Measurements from ENCODE around the gene FAM222B. TPM values are rescaled to one million over a fixed set of nuclear protein-coding genes. Genes with fewer than 3 reads are reported as not detected.

The FAM222B gene
- total RNA-seq, 1 experiment from 2014 or later, result 94.6 TPM

GRCh38 chr17:28880572-28880945 is 38.0 kb upstream of the FAM222B start:
- Mint-ChIP-seq H3K27me3 (ENCODE audit: low read depth) (peaks cover 1% of the 10 kb centered on the region), H3K4me1 (peaks cover 10% of the 10 kb centered on the region; the same call in 1 of the 2 replicates), H3K36me3 (peaks cover 36% of the 10 kb centered on the region), H3K27ac (no peak overlapping the region), H3K9me3 (peaks cover 4% of the 10 kb centered on the region), H3K4me3 (no peak overlapping the region)
- CTCF ChIA-PET, result interaction anchor here (1.7 kb wide), 1 partner anchor 130 kb away, joined by 20 read pairs; no protein-coding TSS in a partner anchor
- TF ChIP-seq MXD4 (CRISPR knock-in tag; IDR thresholded peaks at IDR 0.05; ENCODE audit: borderline replicate concordance), result no peak
- no peak for TF ChIP-seq SMAD3 (CRISPR knock-in tag; IDR thresholded peaks at IDR 0.05; ENCODE audit: borderline replicate concordance)
- TF ChIP-seq, protein P1, sequence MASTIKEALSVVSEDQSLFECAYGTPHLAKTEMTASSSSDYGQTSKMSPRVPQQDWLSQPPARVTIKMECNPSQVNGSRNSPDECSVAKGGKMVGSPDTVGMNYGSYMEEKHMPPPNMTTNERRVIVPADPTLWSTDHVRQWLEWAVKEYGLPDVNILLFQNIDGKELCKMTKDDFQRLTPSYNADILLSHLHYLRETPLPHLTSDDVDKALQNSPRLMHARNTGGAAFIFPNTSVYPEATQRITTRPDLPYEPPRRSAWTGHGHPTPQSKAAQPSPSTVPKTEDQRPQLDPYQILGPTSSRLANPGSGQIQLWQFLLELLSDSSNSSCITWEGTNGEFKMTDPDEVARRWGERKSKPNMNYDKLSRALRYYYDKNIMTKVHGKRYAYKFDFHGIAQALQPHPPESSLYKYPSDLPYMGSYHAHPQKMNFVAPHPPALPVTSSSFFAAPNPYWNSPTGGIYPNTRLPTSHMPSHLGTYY (CRISPR knock-in tag; IDR thresholded peaks at IDR 0.05), result no peak
- TF ChIP-seq, protein P2, sequence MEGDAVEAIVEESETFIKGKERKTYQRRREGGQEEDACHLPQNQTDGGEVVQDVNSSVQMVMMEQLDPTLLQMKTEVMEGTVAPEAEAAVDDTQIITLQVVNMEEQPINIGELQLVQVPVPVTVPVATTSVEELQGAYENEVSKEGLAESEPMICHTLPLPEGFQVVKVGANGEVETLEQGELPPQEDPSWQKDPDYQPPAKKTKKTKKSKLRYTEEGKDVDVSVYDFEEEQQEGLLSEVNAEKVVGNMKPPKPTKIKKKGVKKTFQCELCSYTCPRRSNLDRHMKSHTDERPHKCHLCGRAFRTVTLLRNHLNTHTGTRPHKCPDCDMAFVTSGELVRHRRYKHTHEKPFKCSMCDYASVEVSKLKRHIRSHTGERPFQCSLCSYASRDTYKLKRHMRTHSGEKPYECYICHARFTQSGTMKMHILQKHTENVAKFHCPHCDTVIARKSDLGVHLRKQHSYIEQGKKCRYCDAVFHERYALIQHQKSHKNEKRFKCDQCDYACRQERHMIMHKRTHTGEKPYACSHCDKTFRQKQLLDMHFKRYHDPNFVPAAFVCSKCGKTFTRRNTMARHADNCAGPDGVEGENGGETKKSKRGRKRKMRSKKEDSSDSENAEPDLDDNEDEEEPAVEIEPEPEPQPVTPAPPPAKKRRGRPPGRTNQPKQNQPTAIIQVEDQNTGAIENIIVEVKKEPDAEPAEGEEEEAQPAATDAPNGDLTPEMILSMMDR (IDR thresholded peaks at IDR 0.05), result no peak
- TF ChIP-seq, protein P3, sequence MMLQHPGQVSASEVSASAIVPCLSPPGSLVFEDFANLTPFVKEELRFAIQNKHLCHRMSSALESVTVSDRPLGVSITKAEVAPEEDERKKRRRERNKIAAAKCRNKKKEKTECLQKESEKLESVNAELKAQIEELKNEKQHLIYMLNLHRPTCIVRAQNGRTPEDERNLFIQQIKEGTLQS (CRISPR knock-in tag; conservative IDR thresholded peaks at IDR 0.05), result no peak
- TF ChIP-seq IRF2 (CRISPR knock-in tag; IDR thresholded peaks at IDR 0.05; ENCODE audit: borderline replicate concordance, low read depth), result no peak
- TF ChIP-seq ZNF138 (CRISPR knock-in tag; conservative IDR thresholded peaks at IDR 0.05), result no peak
- TF ChIP-seq FOXJ3 (CRISPR knock-in tag; IDR thresholded peaks at IDR 0.05; ENCODE audit: borderline replicate concordance), result no peak
- no peak for TF ChIP-seq ATF2 (CRISPR knock-in tag; IDR thresholded peaks at IDR 0.05; ENCODE audit: borderline replicate concordance, low read depth)
- TF ChIP-seq TP53 (CRISPR knock-in tag; IDR thresholded peaks at IDR 0.05), result no peak
- TF ChIP-seq JAZF1 (CRISPR knock-in tag; IDR thresholded peaks at IDR 0.05), result no peak
- TF ChIP-seq NFE2L1 (CRISPR knock-in tag; IDR thresholded peaks at IDR 0.05), result no peak
- TF ChIP-seq JUN (CRISPR knock-in tag; IDR thresholded peaks at IDR 0.05), result no peak
- no peak for TF ChIP-seq EMX1 (CRISPR knock-in tag; IDR thresholded peaks at IDR 0.05)
- TF ChIP-seq, protein P4, sequence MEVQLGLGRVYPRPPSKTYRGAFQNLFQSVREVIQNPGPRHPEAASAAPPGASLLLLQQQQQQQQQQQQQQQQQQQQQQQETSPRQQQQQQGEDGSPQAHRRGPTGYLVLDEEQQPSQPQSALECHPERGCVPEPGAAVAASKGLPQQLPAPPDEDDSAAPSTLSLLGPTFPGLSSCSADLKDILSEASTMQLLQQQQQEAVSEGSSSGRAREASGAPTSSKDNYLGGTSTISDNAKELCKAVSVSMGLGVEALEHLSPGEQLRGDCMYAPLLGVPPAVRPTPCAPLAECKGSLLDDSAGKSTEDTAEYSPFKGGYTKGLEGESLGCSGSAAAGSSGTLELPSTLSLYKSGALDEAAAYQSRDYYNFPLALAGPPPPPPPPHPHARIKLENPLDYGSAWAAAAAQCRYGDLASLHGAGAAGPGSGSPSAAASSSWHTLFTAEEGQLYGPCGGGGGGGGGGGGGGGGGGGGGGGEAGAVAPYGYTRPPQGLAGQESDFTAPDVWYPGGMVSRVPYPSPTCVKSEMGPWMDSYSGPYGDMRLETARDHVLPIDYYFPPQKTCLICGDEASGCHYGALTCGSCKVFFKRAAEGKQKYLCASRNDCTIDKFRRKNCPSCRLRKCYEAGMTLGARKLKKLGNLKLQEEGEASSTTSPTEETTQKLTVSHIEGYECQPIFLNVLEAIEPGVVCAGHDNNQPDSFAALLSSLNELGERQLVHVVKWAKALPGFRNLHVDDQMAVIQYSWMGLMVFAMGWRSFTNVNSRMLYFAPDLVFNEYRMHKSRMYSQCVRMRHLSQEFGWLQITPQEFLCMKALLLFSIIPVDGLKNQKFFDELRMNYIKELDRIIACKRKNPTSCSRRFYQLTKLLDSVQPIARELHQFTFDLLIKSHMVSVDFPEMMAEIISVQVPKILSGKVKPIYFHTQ (CRISPR knock-in tag; IDR thresholded peaks at IDR 0.05), result no peak
- DNase-seq (ENCODE audit: low spot score) (no peak), ATAC-seq (no peak)
- POLR2A ChIA-PET, result no interaction called here

GRCh38 chr17:28879886-28880571 is 37.4 kb upstream of the FAM222B start:
- POLR2A ChIA-PET, result interaction anchor here (1.6 kb wide), 1 partner anchor 153 kb away, joined by 10 read pairs; no protein-coding TSS in a partner anchor
- peaks cover 4% of the 10 kb centered on the region for H3K27me3 Mint-ChIP-seq (ENCODE audit: low read depth)
- no peak overlapping the region for H3K27ac Mint-ChIP-seq
- H3K36me3 Mint-ChIP-seq, result peaks cover 36% of the 10 kb centered on the region
- peaks cover 4% of the 10 kb centered on the region for H3K9me3 Mint-ChIP-seq
- peaks cover 10% of the 10 kb centered on the region; the same call in 1 of the 2 replicates for H3K4me1 Mint-ChIP-seq
- no peak overlapping the region for H3K4me3 Mint-ChIP-seq
- ATAC-seq (no peak), DNase-seq (ENCODE audit: low spot score) (no peak)
- CTCF ChIA-PET, result interaction anchor here (0.8 to 2.0 kb wide), 13 partner anchors 11 to 160 kb away, joined by 3 to 49 read pairs (median 7); partner anchors contain the start of genes DHRS13, FLOT2, RPL23A and TLCD1
- no peak for TF ChIP-seq ETV6 (CRISPR knock-in tag; IDR thresholded peaks at IDR 0.05)
- no peak for TF ChIP-seq ZNF423 (CRISPR knock-in tag; IDR thresholded peaks at IDR 0.05)
- TF ChIP-seq, protein P5, sequence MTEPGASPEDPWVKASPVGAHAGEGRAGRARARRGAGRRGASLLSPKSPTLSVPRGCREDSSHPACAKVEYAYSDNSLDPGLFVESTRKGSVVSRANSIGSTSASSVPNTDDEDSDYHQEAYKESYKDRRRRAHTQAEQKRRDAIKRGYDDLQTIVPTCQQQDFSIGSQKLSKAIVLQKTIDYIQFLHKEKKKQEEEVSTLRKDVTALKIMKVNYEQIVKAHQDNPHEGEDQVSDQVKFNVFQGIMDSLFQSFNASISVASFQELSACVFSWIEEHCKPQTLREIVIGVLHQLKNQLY (CRISPR knock-in tag; IDR thresholded peaks at IDR 0.05), result no peak
- no peak for TF ChIP-seq MXD4 (CRISPR knock-in tag; IDR thresholded peaks at IDR 0.05; ENCODE audit: borderline replicate concordance)
- TF ChIP-seq, protein P3 (CRISPR knock-in tag; conservative IDR thresholded peaks at IDR 0.05), result no peak
- TF ChIP-seq, protein P6, sequence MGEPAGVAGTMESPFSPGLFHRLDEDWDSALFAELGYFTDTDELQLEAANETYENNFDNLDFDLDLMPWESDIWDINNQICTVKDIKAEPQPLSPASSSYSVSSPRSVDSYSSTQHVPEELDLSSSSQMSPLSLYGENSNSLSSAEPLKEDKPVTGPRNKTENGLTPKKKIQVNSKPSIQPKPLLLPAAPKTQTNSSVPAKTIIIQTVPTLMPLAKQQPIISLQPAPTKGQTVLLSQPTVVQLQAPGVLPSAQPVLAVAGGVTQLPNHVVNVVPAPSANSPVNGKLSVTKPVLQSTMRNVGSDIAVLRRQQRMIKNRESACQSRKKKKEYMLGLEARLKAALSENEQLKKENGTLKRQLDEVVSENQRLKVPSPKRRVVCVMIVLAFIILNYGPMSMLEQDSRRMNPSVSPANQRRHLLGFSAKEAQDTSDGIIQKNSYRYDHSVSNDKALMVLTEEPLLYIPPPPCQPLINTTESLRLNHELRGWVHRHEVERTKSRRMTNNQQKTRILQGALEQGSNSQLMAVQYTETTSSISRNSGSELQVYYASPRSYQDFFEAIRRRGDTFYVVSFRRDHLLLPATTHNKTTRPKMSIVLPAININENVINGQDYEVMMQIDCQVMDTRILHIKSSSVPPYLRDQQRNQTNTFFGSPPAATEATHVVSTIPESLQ (CRISPR knock-in tag; IDR thresholded peaks at IDR 0.05), result no peak
- TF ChIP-seq HMGXB4 (CRISPR knock-in tag; IDR thresholded peaks at IDR 0.05), result no peak
- TF ChIP-seq ZNF138 (CRISPR knock-in tag; conservative IDR thresholded peaks at IDR 0.05), result no peak

Data from WTC11 (cell line).